Skin of body (tissue), 2 donors: ENCODE data around the gene BCL2L12. TPM values are rescaled to one million over a fixed set of nuclear protein-coding genes. Genes with fewer than 3 reads are reported as not detected.

Source experiments
- DNase-seq: peaks from one replicate; lab custom pipeline; 2025; lab: John Stamatoyannopoulos, UW
- total RNA-seq: library from RNA; depleted of rRNA; stranded (reverse); fragments of >200 nt; gene quantifications from one replicate; pipeline ENCODE4 v1.2.3, GENCODE V29; 2014

BCL2L12 gene
- total RNA-seq, 1 donor from 2014 or later: 5.0 TPM

- DNase-seq: no peak
Measured at GRCh38 chr19:49662011-49662410, 3.7 kb upstream of the BCL2L12 start.

- DNase-seq: no peak
Measured at GRCh38 chr19:49663224-49663623, 2.5 kb upstream of the BCL2L12 start.

GRCh38 chr19:49664171-49665035 lies 1.3 kb upstream of the BCL2L12 start:
- DNase-seq: peak; percentile 69

- no peak for DNase-seq
Measured at GRCh38 chr19:49665036-49665350, 740 bp upstream of the BCL2L12 start.

GRCh38 chr19:49666120-49666444 lies 349 bp downstream of the BCL2L12 start:
- peak; percentile 63 for DNase-seq

GRCh38 chr19:49667473-49667872 lies 1.7 kb downstream of the BCL2L12 start:
- DNase-seq: no peak

GRCh38 chr19:49669516-49669915 lies 3.8 kb downstream of the BCL2L12 start:
- DNase-seq: no peak

GRCh38 chr19:49672131-49672919 lies 6.6 kb downstream of the BCL2L12 start:
- no peak for DNase-seq

GRCh38 chr19:49676136-49676783 lies 10.5 kb downstream of the BCL2L12 start:
- DNase-seq: no peak

- peak; percentile 100 for DNase-seq
Measured at GRCh38 chr19:49676784-49677230, 11.1 kb downstream of the BCL2L12 start.

- DNase-seq: peak; percentile 72
Measured at GRCh38 chr19:49677231-49677900, 11.6 kb downstream of the BCL2L12 start, which contains the start of gene PRMT1. TSS of gene PRMT1 (plus strand) at chr19:49677271. CDS start at chr19:49677281, 10 bp downstream.

GRCh38 chr19:49677901-49678674 lies 12.4 kb downstream of the BCL2L12 start:
- peak; percentile 72 for DNase-seq

- DNase-seq: no peak
Measured at GRCh38 chr19:49678985-49679770, 13.4 kb downstream of the BCL2L12 start.

GRCh38 chr19:49679771-49680413 lies 14.2 kb downstream of the BCL2L12 start:
- DNase-seq: no peak

GRCh38 chr19:49680421-49681351 lies 15.0 kb downstream of the BCL2L12 start:
- DNase-seq: peak; percentile 90

GRCh38 chr19:49681830-49682229 lies 16.1 kb downstream of the BCL2L12 start:
- no peak for DNase-seq

- DNase-seq: no peak
Measured at GRCh38 chr19:49682274-49682673, 16.5 kb downstream of the BCL2L12 start.

- DNase-seq: no peak
Measured at GRCh38 chr19:49683814-49684250, 18.1 kb downstream of the BCL2L12 start.
